CD14-positive monocyte (primary cell): ENCODE measurements around the gene PCTP. TPM values are rescaled to one million over a fixed set of nuclear protein-coding genes. Genes with fewer than 3 reads are reported as not detected.

Experiments used
- DNase-seq, 3 donors: peaks; one replicate each; pipeline ENCODE4 v3.0.0-alpha.2; 2011 to 2022
- H2AFZ ChIP-seq: 2 replicates; pipeline ENCODE4 v1.6.0; 2012; ENCODE audit warnings: mild to moderate bottlenecking, low read depth, low read length, inconsistent platforms; ENCODE audit not compliant: insufficient read depth, poor library complexity, severe bottlenecking
- H3K27ac ChIP-seq, 2 donors: 1 replicate in 1 of 2; 2 replicates in 1 of 2; pipeline ENCODE4 v1.5.1; 2012 to 2013; ENCODE audit warnings: low read length in 2 of 2, control low read depth in 1 of 2, inconsistent platforms in 1 of 2, low read depth in 1 of 2, mild to moderate bottlenecking in 1 of 2
- H3K27me3 ChIP-seq, 2 donors: one replicate each; pipeline versions ENCODE4 v1.6.0 to v1.6.1; 2011 to 2013; ENCODE audit warnings: low read length in 2 of 2; ENCODE audit not compliant: control insufficient read depth in 2 of 2, insufficient read depth in 2 of 2
- H3K36me3 ChIP-seq, 2 donors: replicated peaks in 1 of 2; 1 replicate in 1 of 2; 2 replicates in 1 of 2; pipeline versions ENCODE4 v1.5.1 to v1.6.1; 2012 to 2013; ENCODE audit warnings: low read length in 2 of 2, control low read depth in 1 of 2, inconsistent platforms in 1 of 2, mild to moderate bottlenecking in 1 of 2; ENCODE audit not compliant: insufficient read depth in 2 of 2, control insufficient read depth in 1 of 2
- H3K4me1 ChIP-seq, 2 donors: 1 replicate in 1 of 2; 2 replicates in 1 of 2; pipeline versions ENCODE4 v1.5.1 to v1.6.1; 2012 to 2013; ENCODE audit warnings: low read length in 2 of 2, control low read depth in 1 of 2, inconsistent platforms in 1 of 2, mild to moderate bottlenecking in 1 of 2, moderate library complexity in 1 of 2; ENCODE audit not compliant: insufficient read depth in 2 of 2, control insufficient read depth in 1 of 2
- H3K4me2 ChIP-seq: replicated peaks from 2 replicates; pipeline ENCODE3; 2012; ENCODE audit warnings: low read length, moderate library complexity, mild to moderate bottlenecking; ENCODE audit not compliant: poor library complexity, severe bottlenecking; ENCODE audit errors: extremely low read depth
- H3K4me3 ChIP-seq, 3 experiments: fragments of 200-600 bp in 1 of 3; sonication (generic) in 1 of 3; replicated peaks in 1 of 3; 1 replicate in 2 of 3; 2 replicates in 1 of 3; pipeline ENCODE4 v1.5.1; 2011 to 2013; ENCODE audit warnings: low read length in 3 of 3, mild to moderate bottlenecking in 3 of 3, control low read depth in 2 of 3, low read depth in 2 of 3, inconsistent platforms in 1 of 3, moderate library complexity in 1 of 3
- H3K79me2 ChIP-seq: 2 replicates; pipeline ENCODE4 v1.6.0; 2012; ENCODE audit warnings: mild to moderate bottlenecking, control low read depth, inconsistent platforms, low read length, moderate library complexity; ENCODE audit not compliant: insufficient read depth
- H3K9ac ChIP-seq: 2 replicates; pipeline ENCODE4 v1.6.0; 2017; ENCODE audit warnings: low read length, mild to moderate bottlenecking; ENCODE audit not compliant: insufficient read depth, poor library complexity, severe bottlenecking
- H3K9me3 ChIP-seq, 2 donors: replicated peaks in 1 of 2; 1 replicate in 1 of 2; 2 replicates in 1 of 2; pipeline versions ENCODE4 v1.5.1 to v1.6.1; 2012 to 2013; ENCODE audit warnings: low read length in 2 of 2, control low read depth in 1 of 2; ENCODE audit not compliant: control insufficient read depth in 1 of 2, insufficient read depth in 1 of 2
- H4K20me1 ChIP-seq: 2 replicates; pipeline ENCODE4 v1.6.0; 2012; ENCODE audit warnings: mild to moderate bottlenecking, low read length, control low read depth, moderate library complexity; ENCODE audit not compliant: insufficient read depth
- H3K27ac Mint-ChIP-seq, 7 donors: one replicate each; pipeline ENCODE4 v1.8.0; 2020; ENCODE audit warnings: mild to moderate bottlenecking in 7 of 7, mixed read lengths in 7 of 7, moderate library complexity in 6 of 7, inconsistent platforms in 2 of 7
- H3K27me3 Mint-ChIP-seq, 3 donors: one replicate each; pipeline ENCODE4 v1.8.0; 2021 to 2022; ENCODE audit warnings: low read depth in 3 of 3, mild to moderate bottlenecking in 3 of 3, mixed read lengths in 3 of 3, moderate library complexity in 3 of 3, inconsistent platforms in 1 of 3
- H3K36me3 Mint-ChIP-seq, 2 donors: one replicate each; pipeline ENCODE4 v1.8.0; 2020; ENCODE audit warnings: mixed read lengths in 2 of 2, inconsistent platforms in 1 of 2, mild to moderate bottlenecking in 1 of 2
- H3K4me1 Mint-ChIP-seq: one replicate; pipeline ENCODE4 v1.8.0; 2020; ENCODE audit warnings: mild to moderate bottlenecking, mixed read lengths
- H3K4me3 Mint-ChIP-seq, 2 donors: one replicate each; pipeline ENCODE4 v1.8.0; 2020; ENCODE audit warnings: mild to moderate bottlenecking in 2 of 2, mixed read lengths in 2 of 2, moderate library complexity in 1 of 2
- H3K9me3 Mint-ChIP-seq, 7 donors: one replicate each; pipeline ENCODE4 v1.8.0; 2020 to 2022; ENCODE audit warnings: mixed read lengths in 7 of 7, mild to moderate bottlenecking in 6 of 7, moderate library complexity in 6 of 7, inconsistent platforms in 2 of 7
- WGBS: methylation state at CpG from one replicate; pipeline ENCODE4 v1.1.5; 2013; ENCODE audit warnings: missing lambda C conversion rate; ENCODE audit not compliant: insufficient coverage; 5-methylcytosine and 5-hydroxymethylcytosine counted together
- intact Hi-C, 2 donors: fragments of 100-400 bp; cut with micrococcal nuclease; formaldehyde crosslinking; loops; one replicate each; pipeline versions ENCODE4 v1.15.0 to v1.15.1; 2023
- polyA plus RNA-seq, 3 donors: library from polyadenylated mRNA; depleted of rRNA in 1 of 3; unstranded in 2 of 3; stranded (reverse) in 1 of 3; fragments of 300-500 nt in 2 of 3; fragments of >200 nt in 1 of 3; fragmentation: Illumina TruSeq in 2 of 3; gene quantifications; 1 replicate in 2 of 3; 2 replicates in 1 of 3; pipeline ENCODE4 v1.2.3, GENCODE V29; 2012 to 2021
- TF ChIP-seq, protein P1 (sequence below): fragments of 200-600 bp; IDR thresholded peaks from one replicate; pipeline ENCODE4 v1.8.0; 2022; ENCODE audit warnings: antibody characterized with exemption, mild to moderate bottlenecking

Gene PCTP
- polyA plus RNA-seq, 3 donors, result 16.5 to 54.2 (median 35.4) TPM

DNA sequence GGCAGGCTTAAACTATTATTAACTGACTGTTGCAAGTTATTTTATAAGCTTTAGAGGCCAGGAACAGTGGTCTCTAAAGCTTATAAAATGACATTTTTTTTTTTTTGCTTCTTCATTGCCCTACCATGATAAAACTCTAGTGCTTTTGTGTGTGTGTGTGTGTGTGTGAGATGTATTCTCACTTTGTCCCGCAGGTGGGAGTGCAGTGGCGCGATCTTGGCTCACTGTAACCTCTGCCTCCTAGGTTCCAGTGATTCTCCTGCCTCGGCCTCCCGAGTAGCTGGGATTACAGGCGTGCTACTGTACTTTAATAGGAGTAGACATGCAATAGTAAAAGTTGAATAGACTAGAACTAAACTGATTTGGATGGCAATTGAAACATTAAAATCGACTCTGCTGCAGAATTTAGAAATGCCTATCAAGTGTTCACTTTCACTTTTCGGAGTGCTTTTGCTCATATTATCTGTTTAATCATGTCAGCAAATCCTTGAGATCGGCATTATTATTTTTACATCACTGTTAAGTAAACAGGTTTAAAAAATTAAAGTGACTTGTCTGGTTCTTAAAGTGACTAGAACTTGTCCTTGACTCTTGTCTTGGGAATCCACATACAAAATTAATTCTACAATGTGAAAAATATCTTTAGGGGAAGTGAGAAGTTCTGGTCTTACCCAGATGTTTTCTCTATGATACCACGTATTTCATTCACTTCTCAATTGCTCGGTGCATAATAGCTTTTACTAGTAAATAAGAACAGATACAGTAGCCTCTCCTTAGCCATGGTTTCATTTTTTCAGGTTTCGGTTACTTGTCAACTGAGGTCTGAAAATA is 8.4 kb upstream of the PCTP start:
- H4K20me1 ChIP-seq, result no peaks in the 10 kb centered on the region
- no peak overlapping the region for H3K27ac ChIP-seq
- no peak overlapping the region for H3K4me2 ChIP-seq
- H3K27me3 ChIP-seq, result no peaks in the 10 kb centered on the region
- H3K4me1 ChIP-seq, result no peaks in the 10 kb centered on the region
- Mint-ChIP-seq H3K27me3 (peaks cover 2 to 7% (median 5%) of the 10 kb centered on the region in 3 donors), H3K4me1 (peaks cover 12% of the 10 kb centered on the region), H3K4me3 (no peak overlapping the region), H3K36me3 (no peaks in the 10 kb centered on the region), H3K27ac (no peak overlapping the region), H3K9me3 (no peaks in the 10 kb centered on the region)
- no peaks in the 10 kb centered on the region for H3K9me3 ChIP-seq
- H3K9ac ChIP-seq, result no peak overlapping the region
- intact Hi-C loops, result no loop called here
- TF ChIP-seq, protein P1, sequence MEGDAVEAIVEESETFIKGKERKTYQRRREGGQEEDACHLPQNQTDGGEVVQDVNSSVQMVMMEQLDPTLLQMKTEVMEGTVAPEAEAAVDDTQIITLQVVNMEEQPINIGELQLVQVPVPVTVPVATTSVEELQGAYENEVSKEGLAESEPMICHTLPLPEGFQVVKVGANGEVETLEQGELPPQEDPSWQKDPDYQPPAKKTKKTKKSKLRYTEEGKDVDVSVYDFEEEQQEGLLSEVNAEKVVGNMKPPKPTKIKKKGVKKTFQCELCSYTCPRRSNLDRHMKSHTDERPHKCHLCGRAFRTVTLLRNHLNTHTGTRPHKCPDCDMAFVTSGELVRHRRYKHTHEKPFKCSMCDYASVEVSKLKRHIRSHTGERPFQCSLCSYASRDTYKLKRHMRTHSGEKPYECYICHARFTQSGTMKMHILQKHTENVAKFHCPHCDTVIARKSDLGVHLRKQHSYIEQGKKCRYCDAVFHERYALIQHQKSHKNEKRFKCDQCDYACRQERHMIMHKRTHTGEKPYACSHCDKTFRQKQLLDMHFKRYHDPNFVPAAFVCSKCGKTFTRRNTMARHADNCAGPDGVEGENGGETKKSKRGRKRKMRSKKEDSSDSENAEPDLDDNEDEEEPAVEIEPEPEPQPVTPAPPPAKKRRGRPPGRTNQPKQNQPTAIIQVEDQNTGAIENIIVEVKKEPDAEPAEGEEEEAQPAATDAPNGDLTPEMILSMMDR, result no peak
- no peak for DNase-seq
- no peaks in the 10 kb centered on the region for H3K36me3 ChIP-seq
- H3K79me2 ChIP-seq, result no peaks in the 10 kb centered on the region
- WGBS, result 100% methylated on average over 1 of the region's 12 CpGs
- H2AFZ ChIP-seq, result no peak overlapping the region
- no peak overlapping the region for H3K4me3 ChIP-seq

DNA sequence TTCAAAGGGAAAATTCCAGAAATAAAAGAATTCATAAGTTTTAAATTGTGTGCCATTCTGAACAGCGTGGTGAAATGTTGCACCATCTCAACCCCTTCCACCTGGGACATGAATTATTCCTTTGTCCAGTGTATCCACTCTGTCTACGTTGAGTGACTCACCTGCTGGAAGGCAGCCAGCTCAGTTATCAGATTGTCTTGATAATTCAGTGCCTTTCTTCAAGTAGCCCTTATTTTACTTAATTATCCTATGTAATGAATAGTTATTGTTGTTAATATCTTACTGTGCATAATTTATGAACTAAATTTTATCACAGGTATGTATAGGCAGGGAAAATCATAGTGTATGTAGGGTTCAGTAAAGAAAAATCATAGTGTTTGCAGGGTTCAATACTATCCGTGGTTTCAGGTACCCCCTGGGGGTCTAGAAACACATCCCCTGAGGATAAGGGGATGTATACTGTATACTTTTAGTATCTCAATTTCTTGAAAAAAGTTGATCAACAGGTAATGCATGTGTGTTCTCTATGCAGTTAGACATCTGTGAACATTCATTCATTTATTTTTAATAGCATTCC is 7.7 kb upstream of the PCTP start:
- Histone ChIP-seq H3K79me2 (no peaks in the 10 kb centered on the region), H3K36me3 (no peaks in the 10 kb centered on the region), H3K9ac (no peak overlapping the region), H3K4me2 (no peak overlapping the region), H3K27ac (no peak overlapping the region), H3K9me3 (no peaks in the 10 kb centered on the region), H3K4me3 (no peak overlapping the region), H3K27me3 (no peaks in the 10 kb centered on the region), H3K4me1 (no peaks in the 10 kb centered on the region), H2AFZ (no peak overlapping the region), H4K20me1 (no peaks in the 10 kb centered on the region)
- intact Hi-C loops, result no loop called here
- WGBS, result 100% methylated on average over 1 of the region's 3 CpGs
- H3K4me3 Mint-ChIP-seq, result no peak overlapping the region
- no peaks in the 10 kb centered on the region for H3K36me3 Mint-ChIP-seq
- no peaks in the 10 kb centered on the region for H3K9me3 Mint-ChIP-seq
- peaks cover 2 to 7% (median 5%) of the 10 kb centered on the region in 3 donors for H3K27me3 Mint-ChIP-seq
- TF ChIP-seq, protein P1, result no peak
- H3K4me1 Mint-ChIP-seq, result peaks cover 7% of the 10 kb centered on the region
- no peak for DNase-seq
- H3K27ac Mint-ChIP-seq, result no peak overlapping the region
